ENCODE data around the gene TRHDE.
"Not testable (repeated sequence)": the region's sequence is repeated elsewhere in the genome, so short reads cannot be mapped to it uniquely, and the experiment has no call there.

The TRHDE gene

GRCh38 chr12:72673853-72674252, 401.7 kb downstream of the TRHDE start:
- no peak for DNase-seq

- no peak for DNase-seq
Measured at GRCh38 chr12:72676556-72676955, 404.4 kb downstream of the TRHDE start.

DNA sequence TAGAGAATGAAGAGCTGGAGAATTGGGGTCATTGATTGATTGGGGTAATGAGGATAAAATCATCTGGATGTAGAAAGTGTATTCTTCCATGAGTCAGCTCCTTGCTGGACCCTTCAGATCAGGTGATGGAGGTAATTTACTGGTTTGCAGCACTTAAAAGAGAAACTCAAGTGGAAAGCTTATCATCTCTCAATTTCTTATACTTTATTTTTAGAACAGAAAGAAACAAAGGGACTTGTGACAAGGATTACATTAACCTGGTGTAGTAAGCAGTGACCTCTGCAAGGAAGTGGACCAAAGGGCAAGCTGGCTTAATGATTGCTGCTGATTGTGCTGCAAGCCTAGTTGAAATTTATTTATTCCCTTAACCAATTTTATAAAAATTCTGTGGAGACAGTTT, 405.0 kb downstream of the TRHDE start:
- DNase-seq, result no peak

DNA sequence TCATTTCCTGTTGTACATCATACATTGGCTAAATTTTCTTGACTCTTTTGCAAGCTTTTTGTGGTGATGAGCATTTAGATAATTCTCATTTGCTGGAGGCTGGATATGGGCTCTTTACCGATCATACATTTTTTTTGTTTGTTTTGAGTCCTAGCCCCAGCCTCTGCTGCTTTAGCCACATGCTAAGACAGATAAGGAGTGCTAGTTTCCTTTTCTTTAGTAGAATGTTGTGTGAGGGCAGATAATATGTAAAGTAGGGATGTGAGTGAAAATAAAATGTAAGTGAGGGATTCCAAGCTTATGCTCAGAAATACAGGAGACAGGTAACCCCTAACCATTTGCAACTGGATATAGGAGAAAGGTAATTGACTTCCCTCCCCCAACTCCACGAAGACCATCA, 405.7 kb downstream of the TRHDE start:
- DNase-seq, result no peak

GRCh38 chr12:72679147-72679757, 407.1 kb downstream of the TRHDE start:
- DNase-seq, result no peak

DNA sequence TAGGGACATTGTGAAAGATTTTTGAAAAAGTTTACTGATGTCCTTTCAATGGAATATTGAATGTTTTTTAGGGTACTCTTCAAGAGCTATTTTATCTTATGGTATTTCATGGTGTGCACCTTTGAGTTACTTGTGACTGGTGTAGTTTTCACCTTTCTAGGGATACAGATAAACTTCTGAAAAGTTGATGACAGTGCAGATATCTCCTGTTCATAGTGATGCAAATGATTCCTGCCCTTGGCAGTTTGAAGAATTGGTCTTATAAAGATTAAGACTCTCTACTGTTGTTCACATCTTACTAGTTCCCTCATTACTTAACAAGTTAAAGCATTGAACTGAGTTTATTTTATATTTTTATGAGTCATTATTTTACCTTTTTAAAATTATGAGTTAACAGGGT, 408.9 kb downstream of the TRHDE start:
- no peak for DNase-seq

DNA sequence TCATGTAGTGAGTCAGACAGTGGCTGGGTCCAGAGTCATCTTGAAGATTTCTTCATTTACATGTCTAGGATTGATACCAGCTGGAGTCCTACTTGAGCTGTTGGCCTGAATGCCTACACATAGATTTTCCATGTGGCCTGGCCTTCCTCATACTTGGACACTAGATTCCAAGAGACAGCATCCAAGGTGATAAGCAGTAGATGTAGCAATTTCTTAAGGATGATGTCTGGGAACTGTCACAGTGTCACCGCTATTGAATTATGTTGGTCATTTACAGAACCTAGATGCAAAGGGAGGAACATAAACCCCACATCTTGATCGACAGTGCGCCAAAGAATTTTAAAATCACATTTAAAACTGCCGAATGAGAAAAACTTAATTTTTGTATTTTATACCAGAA, 412.3 kb downstream of the TRHDE start:
- no peak for DNase-seq

GRCh38 chr12:72692338-72692737, 420.2 kb downstream of the TRHDE start:
- no peak for DNase-seq

GRCh38 chr12:72694193-72694592, 422.0 kb downstream of the TRHDE start:
- no peak for DNase-seq

GRCh38 chr12:72699362-72699761, 427.2 kb downstream of the TRHDE start:
- no peak for DNase-seq

DNA sequence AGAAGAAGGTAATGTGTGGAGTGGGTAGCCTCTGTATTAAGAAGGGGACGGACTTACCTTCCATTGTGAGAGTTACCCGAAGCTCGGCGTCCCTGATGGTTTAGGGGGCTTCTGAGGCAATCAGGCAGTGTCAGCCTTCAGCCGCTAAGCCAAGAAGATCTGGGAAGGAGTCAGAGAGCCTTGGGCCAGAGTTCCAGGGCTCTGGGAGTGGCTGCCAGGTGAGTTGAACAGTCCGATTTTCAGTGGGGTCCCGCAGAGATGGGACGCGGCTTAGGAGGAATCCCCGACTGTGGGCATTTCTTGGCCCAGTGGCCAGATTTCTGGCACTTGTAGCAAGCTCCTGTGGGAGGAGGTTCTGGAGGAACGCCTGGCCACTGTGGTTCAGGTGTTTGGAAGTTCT, 439.9 kb downstream of the TRHDE start:
- DNase-seq, result not testable (repeated sequence)

- DNase-seq, result no peak
Measured at GRCh38 chr12:72716221-72716620, 444.1 kb downstream of the TRHDE start.

DNA sequence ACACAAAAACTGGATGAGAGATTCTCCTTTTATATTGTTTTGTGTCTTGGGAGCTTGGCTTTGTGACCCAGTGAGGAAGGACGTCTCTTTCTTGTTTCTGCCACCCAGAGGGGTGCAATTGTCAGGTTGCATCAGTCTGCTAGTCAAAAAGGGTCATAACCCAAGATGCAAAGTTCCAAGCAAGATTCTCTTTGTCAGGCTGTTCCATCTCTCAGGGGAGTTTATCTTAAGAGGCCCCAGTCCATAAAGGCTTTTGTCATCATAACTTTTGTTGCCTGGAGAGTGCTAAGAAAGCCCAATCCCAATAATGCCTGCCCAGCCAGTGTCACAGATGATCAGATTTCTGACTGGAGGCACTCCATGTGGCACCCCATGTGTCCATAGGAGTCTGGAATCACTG, 444.9 kb downstream of the TRHDE start:
- DNase-seq, result no peak

Data from NCI-H187 treated with DMSO at 0.1 percent for 48 hours (cell line).